Ishikawa (cell line): ENCODE results near the gene ENO3.

Experiments used
- CEBPB ChIP-seq: IDR thresholded peaks from 2 replicates; pipeline ENCODE4 v1.6.1; 2012
- CREB1 ChIP-seq: IDR thresholded peaks from 2 replicates; pipeline ENCODE4 v1.6.1; 2012; ENCODE audit warnings: low read depth
- RAD21 ChIP-seq: IDR thresholded peaks from 2 replicates; pipeline ENCODE4 v1.6.1; 2012; ENCODE audit warnings: low read depth
- TAF1 ChIP-seq: IDR thresholded peaks from 2 replicates; pipeline ENCODE4 v1.6.1; 2012; ENCODE audit warnings: low read depth, mild to moderate bottlenecking
- TF ChIP-seq, protein P1 (sequence below): IDR thresholded peaks from 2 replicates; pipeline ENCODE4 v1.6.1; 2012

DNA sequence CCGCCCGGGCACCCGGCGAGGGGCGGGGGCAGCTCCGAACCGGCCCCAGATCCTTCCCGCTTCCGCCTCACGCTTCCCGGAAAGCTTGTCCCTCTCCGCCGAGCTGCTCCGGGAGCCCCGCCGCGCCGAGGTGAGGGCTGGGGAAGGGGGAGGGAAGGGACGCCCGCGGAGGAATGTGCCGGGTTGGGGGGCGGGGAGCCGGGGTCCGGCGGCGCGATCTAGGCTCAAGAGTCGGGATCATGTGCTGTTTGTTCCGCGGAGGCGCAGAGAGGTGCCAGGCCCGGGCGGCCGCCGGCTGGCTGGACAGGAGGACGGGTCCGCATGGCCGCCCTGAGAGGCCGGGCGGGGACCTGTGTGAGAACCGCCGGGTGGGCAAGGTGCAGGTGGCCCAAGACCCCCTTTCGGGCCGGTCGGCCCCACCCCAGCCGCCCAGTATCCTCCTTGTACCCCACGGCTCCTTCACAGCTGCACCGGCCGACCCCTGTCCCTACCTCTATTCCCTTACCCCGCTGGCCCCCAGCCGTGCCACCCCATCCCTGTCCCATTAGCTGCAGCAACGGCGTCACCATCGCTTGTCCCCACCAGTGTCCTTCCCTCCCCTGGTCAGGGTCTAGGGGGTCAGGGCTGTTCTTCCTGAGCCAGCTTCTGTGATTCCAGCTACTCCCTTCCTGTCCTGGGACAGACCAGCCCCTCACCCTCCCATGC, 47.3 kb downstream of the ENO3 start:
- TF ChIP-seq CEBPB (no peak), RAD21 (no peak), CREB1 (no peak), TAF1 (no peak; the same call in 1 of the 2 replicates)
- TF ChIP-seq, protein P1, sequence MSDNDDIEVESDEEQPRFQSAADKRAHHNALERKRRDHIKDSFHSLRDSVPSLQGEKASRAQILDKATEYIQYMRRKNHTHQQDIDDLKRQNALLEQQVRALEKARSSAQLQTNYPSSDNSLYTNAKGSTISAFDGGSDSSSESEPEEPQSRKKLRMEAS = no peak
